HG03196 (cell line): ENCODE data around the gene MLIP.

Experiments used
- ATAC-seq: cut with Tn5 transposase; IDR thresholded peaks from one replicate; pipeline ENCODE4 v1.9.1; 2021; ENCODE audit not compliant: unreplicated experiment

MLIP gene

GRCh38 chr6:54266400-54266923, 155.2 kb downstream of the MLIP start:
- no peak for ATAC-seq

- no peak for ATAC-seq
Measured at GRCh38 chr6:54267798-54268197, 156.6 kb downstream of the MLIP start.

- no peak for ATAC-seq
Measured at GRCh38 chr6:54273214-54273820, 162.1 kb downstream of the MLIP start.

- ATAC-seq, result no peak
Measured at GRCh38 chr6:54274383-54274782, 163.1 kb downstream of the MLIP start.

- ATAC-seq, result no peak
Measured at GRCh38 chr6:54282186-54282585, 170.9 kb downstream of the MLIP start.

- ATAC-seq, result no peak
Measured at GRCh38 chr6:54284161-54284860, 173.1 kb downstream of the MLIP start.

GRCh38 chr6:54285595-54285994, 174.4 kb downstream of the MLIP start:
- no peak for ATAC-seq

- no peak for ATAC-seq
Measured at GRCh38 chr6:54286141-54286540, 174.9 kb downstream of the MLIP start.

GRCh38 chr6:54288474-54288873, 177.2 kb downstream of the MLIP start:
- no peak for ATAC-seq

- ATAC-seq, result no peak
Measured at GRCh38 chr6:54289426-54289825, 178.2 kb downstream of the MLIP start.

GRCh38 chr6:54291146-54291545, 179.9 kb downstream of the MLIP start:
- ATAC-seq, result peak; percentile 78

- ATAC-seq, result peak; percentile 90
Measured at GRCh38 chr6:54291738-54292137, 180.5 kb downstream of the MLIP start.

GRCh38 chr6:54294965-54295532, 183.8 kb downstream of the MLIP start:
- ATAC-seq, result no peak

- no peak for ATAC-seq
Measured at GRCh38 chr6:54299542-54300269, 188.5 kb downstream of the MLIP start.

GRCh38 chr6:54301770-54302169, 190.5 kb downstream of the MLIP start:
- ATAC-seq, result no peak

- peak; percentile 66 for ATAC-seq
Measured at GRCh38 chr6:54307439-54307910, 196.2 kb downstream of the MLIP start.

GRCh38 chr6:54308289-54308985, 197.2 kb downstream of the MLIP start, which contains the start of gene TINAG:
Gene TINAG (plus strand): TSS chr6:54308441. CDS start chr6:54308551, 110 bp downstream.
- peak; percentile 37 for ATAC-seq

GRCh38 chr6:54308986-54309315, 197.7 kb downstream of the MLIP start:
- ATAC-seq, result no peak

- ATAC-seq, result no peak
Measured at GRCh38 chr6:54310377-54311152, 199.3 kb downstream of the MLIP start.

GRCh38 chr6:54315656-54316055, 204.4 kb downstream of the MLIP start:
- no peak for ATAC-seq
